ENCODE measurements around the gene GAGE12C. TPM values are rescaled to one million over a fixed set of nuclear protein-coding genes. Genes with fewer than 3 reads are reported as not detected.
"Not testable (repeated sequence)": the region's sequence is repeated elsewhere in the genome, so short reads cannot be mapped to it uniquely, and the experiment has no call there.

The GAGE12C gene, protein sequence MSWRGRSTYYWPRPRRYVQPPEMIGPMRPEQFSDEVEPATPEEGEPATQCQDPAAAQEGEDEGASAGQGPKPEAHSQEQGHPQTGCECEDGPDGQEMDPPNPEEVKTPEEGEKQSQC
- not detected in 2 replicates for polyA plus RNA-seq (2012; rRNA removed)
- not detected in 2 replicates for polyA plus RNA-seq (2012; cell fraction: cytosol; rRNA removed)
- polyA plus RNA-seq (2012; cell fraction: nucleus; rRNA removed), result not detected in 2 replicates

DNA sequence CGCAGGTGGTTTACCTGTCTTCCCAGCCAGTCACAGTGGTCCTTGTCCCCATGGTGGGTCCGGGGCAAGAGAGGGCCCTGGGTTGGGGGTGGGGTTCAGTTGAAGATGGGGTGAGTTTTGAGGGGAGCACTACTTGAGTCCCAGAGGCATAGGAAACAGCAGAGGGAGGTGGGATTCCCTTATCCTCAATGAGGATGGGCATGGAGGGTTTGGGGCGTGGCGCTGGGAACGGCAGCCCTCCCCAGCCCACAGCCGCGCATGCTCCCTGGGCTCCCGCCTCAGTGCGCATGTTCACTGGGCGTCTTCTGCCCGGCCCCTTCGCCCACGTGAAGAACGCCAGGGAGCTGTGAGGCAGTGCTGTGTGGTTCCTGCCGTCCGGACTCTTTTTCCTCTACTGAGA, at the start of gene GAGE12C:
Gene GAGE12C, plus strand, starts transcription at position 301 of the 400 bp plus-strand sequence. CDS start 1,155 bp downstream, outside the sequence.
- H3K4me3 ChIP-seq (ENCODE audit: low read depth in 2 of 2, low read length in 1 of 2); H2AFZ ChIP-seq (ENCODE audit: low read depth); H3K4me1 ChIP-seq (ENCODE audit: control insufficient read depth in 1 of 2, insufficient read depth in 2 of 2, low read depth in 1 of 2, low read length in 1 of 2); H4K20me1 ChIP-seq (ENCODE audit: insufficient read depth); DNase-seq; H3K9me3 ChIP-seq; H3K4me2 ChIP-seq; H3K9ac ChIP-seq; H3F3A ChIP-seq (replicated peaks; ENCODE audit: insufficient read depth); H3K27me3 ChIP-seq (ENCODE audit: insufficient read depth); POLR2A ChIA-PET; H3K79me2 ChIP-seq (ENCODE audit: insufficient read depth); CTCF ChIA-PET; H3K36me3 ChIP-seq (replicated peaks in 1 of 2; ENCODE audit: control insufficient read depth in 1 of 2, insufficient read depth in 2 of 2, low read length in 1 of 2); H3K27ac ChIP-seq (ENCODE audit: low read depth in 2 of 2, low read length in 1 of 2); H3K9me2 ChIP-seq: not testable (repeated sequence)
- WGBS (ENCODE audit: low lambda C conversion rate), result no CpG with 5 or more reads among the region's 16 CpGs

DNA sequence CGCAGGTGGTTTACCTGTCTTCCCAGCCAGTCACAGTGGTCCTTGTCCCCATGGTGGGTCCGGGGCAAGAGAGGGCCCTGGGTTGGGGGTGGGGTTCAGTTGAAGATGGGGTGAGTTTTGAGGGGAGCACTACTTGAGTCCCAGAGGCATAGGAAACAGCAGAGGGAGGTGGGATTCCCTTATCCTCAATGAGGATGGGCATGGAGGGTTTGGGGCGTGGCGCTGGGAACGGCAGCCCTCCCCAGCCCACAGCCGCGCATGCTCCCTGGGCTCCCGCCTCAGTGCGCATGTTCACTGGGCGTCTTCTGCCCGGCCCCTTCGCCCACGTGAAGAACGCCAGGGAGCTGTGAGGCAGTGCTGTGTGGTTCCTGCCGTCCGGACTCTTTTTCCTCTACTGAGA, 9.5 kb downstream of the GAGE12C start, which contains the start of gene GAGE12D:
Gene GAGE12D, plus strand, starts transcription at position 301 of the 400 bp plus-strand sequence. CDS start 1,155 bp downstream, outside the sequence.
- POLR2A ChIA-PET; H3K9me2 ChIP-seq; H3K27ac ChIP-seq (ENCODE audit: low read depth in 2 of 2, low read length in 1 of 2); H3K36me3 ChIP-seq (replicated peaks in 1 of 2; ENCODE audit: control insufficient read depth in 1 of 2, insufficient read depth in 2 of 2, low read length in 1 of 2); H3K9me3 ChIP-seq; CTCF ChIA-PET; H3K4me1 ChIP-seq (ENCODE audit: control insufficient read depth in 1 of 2, insufficient read depth in 2 of 2, low read depth in 1 of 2, low read length in 1 of 2); H2AFZ ChIP-seq (ENCODE audit: low read depth); H3K4me3 ChIP-seq (ENCODE audit: low read depth in 2 of 2, low read length in 1 of 2); DNase-seq; H3K4me2 ChIP-seq; H3K9ac ChIP-seq; H4K20me1 ChIP-seq (ENCODE audit: insufficient read depth); H3F3A ChIP-seq (replicated peaks; ENCODE audit: insufficient read depth); H3K27me3 ChIP-seq (ENCODE audit: insufficient read depth); H3K79me2 ChIP-seq (ENCODE audit: insufficient read depth): not testable (repeated sequence)
- WGBS (ENCODE audit: low lambda C conversion rate), result no CpG with 5 or more reads among the region's 16 CpGs

DNA sequence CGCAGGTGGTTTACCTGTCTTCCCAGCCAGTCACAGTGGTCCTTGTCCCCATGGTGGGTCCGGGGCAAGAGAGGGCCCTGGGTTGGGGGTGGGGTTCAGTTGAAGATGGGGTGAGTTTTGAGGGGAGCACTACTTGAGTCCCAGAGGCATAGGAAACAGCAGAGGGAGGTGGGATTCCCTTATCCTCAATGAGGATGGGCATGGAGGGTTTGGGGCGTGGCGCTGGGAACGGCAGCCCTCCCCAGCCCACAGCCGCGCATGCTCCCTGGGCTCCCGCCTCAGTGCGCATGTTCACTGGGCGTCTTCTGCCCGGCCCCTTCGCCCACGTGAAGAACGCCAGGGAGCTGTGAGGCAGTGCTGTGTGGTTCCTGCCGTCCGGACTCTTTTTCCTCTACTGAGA, 19.0 kb downstream of the GAGE12C start, which contains the start of gene GAGE12E:
Gene GAGE12E, plus strand, starts transcription at position 301 of the 400 bp plus-strand sequence. CDS start 1,155 bp downstream, outside the sequence.
- DNase-seq; H4K20me1 ChIP-seq (ENCODE audit: insufficient read depth); H3K27me3 ChIP-seq (ENCODE audit: insufficient read depth); H3K9ac ChIP-seq; H2AFZ ChIP-seq (ENCODE audit: low read depth); H3F3A ChIP-seq (replicated peaks; ENCODE audit: insufficient read depth); CTCF ChIA-PET; H3K79me2 ChIP-seq (ENCODE audit: insufficient read depth); H3K4me2 ChIP-seq; H3K9me2 ChIP-seq; H3K4me1 ChIP-seq (ENCODE audit: control insufficient read depth in 1 of 2, insufficient read depth in 2 of 2, low read depth in 1 of 2, low read length in 1 of 2); H3K9me3 ChIP-seq; H3K27ac ChIP-seq (ENCODE audit: low read depth in 2 of 2, low read length in 1 of 2); H3K4me3 ChIP-seq (ENCODE audit: low read depth in 2 of 2, low read length in 1 of 2); POLR2A ChIA-PET; H3K36me3 ChIP-seq (replicated peaks in 1 of 2; ENCODE audit: control insufficient read depth in 1 of 2, insufficient read depth in 2 of 2, low read length in 1 of 2): not testable (repeated sequence)
- no CpG with 5 or more reads among the region's 16 CpGs for WGBS (ENCODE audit: low lambda C conversion rate)

DNA sequence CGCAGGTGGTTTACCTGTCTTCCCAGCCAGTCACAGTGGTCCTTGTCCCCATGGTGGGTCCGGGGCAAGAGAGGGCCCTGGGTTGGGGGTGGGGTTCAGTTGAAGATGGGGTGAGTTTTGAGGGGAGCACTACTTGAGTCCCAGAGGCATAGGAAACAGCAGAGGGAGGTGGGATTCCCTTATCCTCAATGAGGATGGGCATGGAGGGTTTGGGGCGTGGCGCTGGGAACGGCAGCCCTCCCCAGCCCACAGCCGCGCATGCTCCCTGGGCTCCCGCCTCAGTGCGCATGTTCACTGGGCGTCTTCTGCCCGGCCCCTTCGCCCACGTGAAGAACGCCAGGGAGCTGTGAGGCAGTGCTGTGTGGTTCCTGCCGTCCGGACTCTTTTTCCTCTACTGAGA, 28.6 kb downstream of the GAGE12C start, which contains the start of gene GAGE12F:
Gene GAGE12F, plus strand, starts transcription at position 301 of the 400 bp plus-strand sequence. CDS start 1,155 bp downstream, outside the sequence.
- no CpG with 5 or more reads among the region's 16 CpGs for WGBS (ENCODE audit: low lambda C conversion rate)
- H3K4me3 ChIP-seq (ENCODE audit: low read depth in 2 of 2, low read length in 1 of 2); CTCF ChIA-PET; H3K9me2 ChIP-seq; H2AFZ ChIP-seq (ENCODE audit: low read depth); H3K9ac ChIP-seq; H4K20me1 ChIP-seq (ENCODE audit: insufficient read depth); DNase-seq; H3K9me3 ChIP-seq; H3K27ac ChIP-seq (ENCODE audit: low read depth in 2 of 2, low read length in 1 of 2); H3K36me3 ChIP-seq (replicated peaks in 1 of 2; ENCODE audit: control insufficient read depth in 1 of 2, insufficient read depth in 2 of 2, low read length in 1 of 2); H3K79me2 ChIP-seq (ENCODE audit: insufficient read depth); H3K4me1 ChIP-seq (ENCODE audit: control insufficient read depth in 1 of 2, insufficient read depth in 2 of 2, low read depth in 1 of 2, low read length in 1 of 2); POLR2A ChIA-PET; H3F3A ChIP-seq (replicated peaks; ENCODE audit: insufficient read depth); H3K4me2 ChIP-seq; H3K27me3 ChIP-seq (ENCODE audit: insufficient read depth): not testable (repeated sequence)

DNA sequence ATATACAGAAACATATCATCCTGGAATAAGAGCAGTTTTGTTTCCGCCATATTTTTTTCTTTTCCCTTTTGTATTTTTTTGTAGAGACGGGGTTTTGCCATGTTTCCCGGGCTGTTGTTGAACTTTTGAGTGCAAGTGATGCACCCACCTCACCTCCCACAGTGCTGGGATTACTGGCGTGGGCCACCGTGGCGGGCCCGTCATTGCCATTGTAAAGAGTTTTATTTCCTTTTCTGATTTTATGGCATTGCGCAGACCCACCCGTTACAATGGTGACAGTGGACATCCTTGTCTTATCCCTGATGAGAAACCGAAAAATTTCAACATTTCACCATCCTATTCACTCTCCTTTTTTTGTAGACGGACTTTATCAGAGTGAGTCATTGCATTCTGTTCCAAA, 36.8 kb downstream of the GAGE12C start:
- H3K36me3 ChIP-seq (replicated peaks in 1 of 2; ENCODE audit: control insufficient read depth in 1 of 2, insufficient read depth in 2 of 2, low read length in 1 of 2); H3K4me3 ChIP-seq (ENCODE audit: low read depth in 2 of 2, low read length in 1 of 2); H3F3A ChIP-seq (replicated peaks; ENCODE audit: insufficient read depth); H3K27ac ChIP-seq (ENCODE audit: low read depth in 2 of 2, low read length in 1 of 2); H4K20me1 ChIP-seq (ENCODE audit: insufficient read depth); CTCF ChIA-PET; H3K4me2 ChIP-seq; H3K4me1 ChIP-seq (ENCODE audit: control insufficient read depth in 1 of 2, insufficient read depth in 2 of 2, low read depth in 1 of 2, low read length in 1 of 2); H3K27me3 ChIP-seq (ENCODE audit: insufficient read depth); H3K9ac ChIP-seq; DNase-seq; H3K79me2 ChIP-seq (ENCODE audit: insufficient read depth); H2AFZ ChIP-seq (ENCODE audit: low read depth); H3K9me3 ChIP-seq; POLR2A ChIA-PET; H3K9me2 ChIP-seq: not testable (repeated sequence)
- WGBS (ENCODE audit: low lambda C conversion rate), result no CpG with 5 or more reads among the region's 11 CpGs

DNA sequence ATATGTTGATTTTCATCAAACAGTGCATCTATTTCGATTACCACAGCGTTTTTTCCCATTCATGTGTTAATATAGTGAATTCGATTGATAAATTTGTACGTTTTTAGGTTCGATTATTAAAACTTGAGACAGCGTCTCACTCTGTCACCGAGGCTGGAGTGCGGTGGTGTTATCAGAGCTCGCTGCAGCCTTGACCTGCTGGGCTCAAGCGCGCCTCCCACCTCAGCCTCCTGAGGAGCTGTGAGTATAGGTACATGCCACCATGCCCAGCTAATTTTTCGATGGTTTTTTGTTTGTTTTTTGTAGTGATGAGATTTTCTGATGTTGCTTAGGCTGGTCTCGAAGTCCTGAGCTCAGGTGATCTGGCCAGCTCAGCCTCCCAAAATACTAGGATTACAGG, 37.2 kb downstream of the GAGE12C start:
- H3K27ac ChIP-seq (ENCODE audit: low read depth in 2 of 2, low read length in 1 of 2); H3K4me1 ChIP-seq (ENCODE audit: control insufficient read depth in 1 of 2, insufficient read depth in 2 of 2, low read depth in 1 of 2, low read length in 1 of 2); POLR2A ChIA-PET; H3K9me3 ChIP-seq; H3K79me2 ChIP-seq (ENCODE audit: insufficient read depth); H3K4me3 ChIP-seq (ENCODE audit: low read depth in 2 of 2, low read length in 1 of 2); H3K4me2 ChIP-seq; H2AFZ ChIP-seq (ENCODE audit: low read depth); H3K36me3 ChIP-seq (replicated peaks in 1 of 2; ENCODE audit: control insufficient read depth in 1 of 2, insufficient read depth in 2 of 2, low read length in 1 of 2); CTCF ChIA-PET; H3F3A ChIP-seq (replicated peaks; ENCODE audit: insufficient read depth); H4K20me1 ChIP-seq (ENCODE audit: insufficient read depth); H3K27me3 ChIP-seq (ENCODE audit: insufficient read depth); H3K9me2 ChIP-seq; DNase-seq; H3K9ac ChIP-seq: not testable (repeated sequence)
- WGBS (ENCODE audit: low lambda C conversion rate), result no CpG with 5 or more reads among the region's 13 CpGs

Data from SK-N-SH (cell line).